Measurements from ENCODE around the gene CELF2.

Gene CELF2

DNA sequence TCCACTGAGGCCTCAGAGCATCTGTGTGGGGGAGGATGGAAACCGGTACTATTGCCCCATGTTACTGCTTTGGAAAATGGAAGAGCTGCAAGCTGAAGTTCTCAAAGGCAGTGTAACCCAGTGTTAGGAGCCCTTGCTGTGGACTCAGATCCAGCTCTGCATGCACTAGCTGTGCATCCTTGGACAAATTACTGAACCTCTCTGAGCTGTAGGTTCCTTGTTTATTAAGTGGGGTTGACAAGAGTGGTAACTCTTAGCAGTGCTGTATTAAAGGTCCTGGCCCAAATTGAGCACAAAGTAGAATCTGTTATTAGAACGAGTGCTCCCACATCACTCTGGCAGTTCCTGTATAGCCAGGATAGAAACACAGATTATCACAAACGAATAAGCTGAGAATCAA is 359.6 kb downstream of the CELF2 start:
- intact Hi-C loops (cut with DNase I; ENCODE audit: low total_unique reads) = no loop called here
- Histone ChIP-seq H3K27me3 (no peaks in the 10 kb centered on the region), H3K4me3 (no peak overlapping the region), H3K4me1 (no peaks in the 10 kb centered on the region), H3K9me3 (no peaks in the 10 kb centered on the region), H3K36me3 (no peaks in the 10 kb centered on the region), H3K27ac (no peak overlapping the region)
- no peak for DNase-seq
- TF ChIP-seq, protein P1, sequence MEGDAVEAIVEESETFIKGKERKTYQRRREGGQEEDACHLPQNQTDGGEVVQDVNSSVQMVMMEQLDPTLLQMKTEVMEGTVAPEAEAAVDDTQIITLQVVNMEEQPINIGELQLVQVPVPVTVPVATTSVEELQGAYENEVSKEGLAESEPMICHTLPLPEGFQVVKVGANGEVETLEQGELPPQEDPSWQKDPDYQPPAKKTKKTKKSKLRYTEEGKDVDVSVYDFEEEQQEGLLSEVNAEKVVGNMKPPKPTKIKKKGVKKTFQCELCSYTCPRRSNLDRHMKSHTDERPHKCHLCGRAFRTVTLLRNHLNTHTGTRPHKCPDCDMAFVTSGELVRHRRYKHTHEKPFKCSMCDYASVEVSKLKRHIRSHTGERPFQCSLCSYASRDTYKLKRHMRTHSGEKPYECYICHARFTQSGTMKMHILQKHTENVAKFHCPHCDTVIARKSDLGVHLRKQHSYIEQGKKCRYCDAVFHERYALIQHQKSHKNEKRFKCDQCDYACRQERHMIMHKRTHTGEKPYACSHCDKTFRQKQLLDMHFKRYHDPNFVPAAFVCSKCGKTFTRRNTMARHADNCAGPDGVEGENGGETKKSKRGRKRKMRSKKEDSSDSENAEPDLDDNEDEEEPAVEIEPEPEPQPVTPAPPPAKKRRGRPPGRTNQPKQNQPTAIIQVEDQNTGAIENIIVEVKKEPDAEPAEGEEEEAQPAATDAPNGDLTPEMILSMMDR (IDR thresholded peaks at IDR 0.05) = no peak

DNA sequence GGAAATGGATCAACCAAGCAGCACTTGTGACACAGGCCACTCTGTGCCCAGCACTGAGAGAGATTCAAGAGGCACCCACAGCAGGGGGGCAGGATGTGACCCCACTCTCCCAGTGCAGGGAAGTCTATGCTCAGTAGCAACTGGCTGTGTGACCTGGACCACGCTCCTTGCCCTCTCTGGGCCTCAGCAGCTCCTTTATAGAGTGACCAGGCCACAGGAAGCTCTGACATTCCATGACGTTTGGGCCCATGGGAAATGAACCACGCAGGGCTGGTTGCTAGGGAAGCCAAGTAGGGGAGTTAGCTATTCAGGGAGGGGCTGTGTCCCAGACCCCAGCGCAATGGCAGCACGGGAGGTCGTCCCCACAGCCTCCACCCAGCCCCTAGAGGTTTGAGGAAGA is 361.2 kb downstream of the CELF2 start:
- Histone ChIP-seq H3K36me3 (no peaks in the 10 kb centered on the region), H3K27ac (no peak overlapping the region), H3K9me3 (no peaks in the 10 kb centered on the region), H3K4me3 (no peak overlapping the region), H3K27me3 (no peaks in the 10 kb centered on the region), H3K4me1 (no peaks in the 10 kb centered on the region)
- TF ChIP-seq, protein P1 (IDR thresholded peaks at IDR 0.05) = no peak
- no peak for DNase-seq
- intact Hi-C loops (cut with DNase I; ENCODE audit: low total_unique reads) = no loop called here

DNA sequence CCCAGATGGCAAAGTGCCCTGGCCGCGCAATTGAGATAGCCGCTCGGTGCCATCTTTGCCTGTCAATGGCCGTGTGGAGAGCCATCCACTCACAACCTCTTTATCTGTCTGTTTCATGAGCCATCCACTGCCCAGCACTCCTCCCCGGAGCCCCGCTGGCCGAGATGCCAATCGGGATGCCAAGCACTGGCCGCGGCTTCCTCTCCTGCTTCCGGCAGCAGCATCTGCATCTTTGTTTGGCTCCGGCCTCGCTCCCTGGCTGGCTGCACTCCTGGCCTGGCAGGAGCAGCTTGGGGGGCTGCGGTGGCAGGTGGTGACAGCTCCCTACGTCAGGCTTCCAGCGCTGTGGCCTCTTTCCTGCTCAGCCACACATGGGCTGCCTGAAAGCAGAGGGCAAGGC is 362.1 kb downstream of the CELF2 start:
- Histone ChIP-seq H3K27me3 (no peaks in the 10 kb centered on the region), H3K9me3 (no peaks in the 10 kb centered on the region), H3K4me1 (no peaks in the 10 kb centered on the region), H3K27ac (no peak overlapping the region), H3K36me3 (no peaks in the 10 kb centered on the region), H3K4me3 (no peak overlapping the region)
- TF ChIP-seq, protein P1 (IDR thresholded peaks at IDR 0.05) = no peak
- intact Hi-C loops (cut with DNase I; ENCODE audit: low total_unique reads) = no loop called here
- DNase-seq = no peak

DNA sequence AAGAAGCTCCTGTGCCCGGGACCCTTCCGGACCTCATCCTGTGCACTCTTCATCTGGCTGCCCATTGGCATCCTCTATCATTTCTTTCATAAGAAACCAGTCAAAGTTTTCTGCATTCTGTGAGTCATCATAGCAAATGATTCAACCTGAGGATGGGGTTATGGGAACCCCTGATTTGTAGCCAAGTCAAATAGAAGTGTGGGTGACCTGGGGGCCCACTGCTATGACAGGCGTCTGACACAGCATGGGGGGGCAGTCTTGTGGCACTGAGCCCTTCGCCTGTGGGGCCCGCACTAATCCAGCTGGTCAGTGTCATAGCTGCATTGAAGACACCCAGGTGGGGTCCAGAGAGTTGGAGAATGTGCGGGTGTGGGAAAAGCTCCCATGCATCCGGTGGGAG is 363.4 kb downstream of the CELF2 start:
- TF ChIP-seq, protein P1 (IDR thresholded peaks at IDR 0.05) = no peak
- no peaks in the 10 kb centered on the region for H3K36me3 ChIP-seq
- no peak for DNase-seq
- H3K4me1 ChIP-seq = no peaks in the 10 kb centered on the region
- H3K27ac ChIP-seq = no peak overlapping the region
- no peak overlapping the region for H3K4me3 ChIP-seq
- no peaks in the 10 kb centered on the region for H3K27me3 ChIP-seq
- H3K9me3 ChIP-seq = no peaks in the 10 kb centered on the region
- intact Hi-C loops (cut with DNase I; ENCODE audit: low total_unique reads) = no loop called here

DNA sequence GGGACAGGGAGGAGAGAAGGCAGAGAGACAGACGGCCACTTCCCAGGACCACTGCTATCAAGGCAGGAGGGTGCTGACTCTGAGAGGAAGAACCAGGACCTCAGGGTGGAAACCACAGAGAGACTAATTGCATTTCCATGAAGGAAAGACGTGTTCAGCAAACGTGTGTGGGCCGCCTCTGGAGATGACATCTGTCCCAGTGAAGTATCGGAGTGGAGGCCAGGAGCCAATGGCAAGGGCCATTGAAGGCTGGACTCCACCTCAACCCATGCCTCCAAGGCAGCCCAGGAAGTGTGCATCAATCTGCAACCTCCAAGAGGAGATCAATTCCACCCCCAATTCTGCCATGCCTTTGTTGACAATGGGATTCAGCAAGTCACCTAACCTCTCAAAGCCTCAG is 363.8 kb downstream of the CELF2 start:
- H3K4me1 ChIP-seq = no peaks in the 10 kb centered on the region
- H3K27ac ChIP-seq = no peak overlapping the region
- TF ChIP-seq, protein P1 (IDR thresholded peaks at IDR 0.05) = no peak
- intact Hi-C loops (cut with DNase I; ENCODE audit: low total_unique reads) = no loop called here
- DNase-seq = no peak
- no peaks in the 10 kb centered on the region for H3K27me3 ChIP-seq
- H3K4me3 ChIP-seq = no peak overlapping the region
- H3K36me3 ChIP-seq = no peaks in the 10 kb centered on the region
- no peaks in the 10 kb centered on the region for H3K9me3 ChIP-seq

DNA sequence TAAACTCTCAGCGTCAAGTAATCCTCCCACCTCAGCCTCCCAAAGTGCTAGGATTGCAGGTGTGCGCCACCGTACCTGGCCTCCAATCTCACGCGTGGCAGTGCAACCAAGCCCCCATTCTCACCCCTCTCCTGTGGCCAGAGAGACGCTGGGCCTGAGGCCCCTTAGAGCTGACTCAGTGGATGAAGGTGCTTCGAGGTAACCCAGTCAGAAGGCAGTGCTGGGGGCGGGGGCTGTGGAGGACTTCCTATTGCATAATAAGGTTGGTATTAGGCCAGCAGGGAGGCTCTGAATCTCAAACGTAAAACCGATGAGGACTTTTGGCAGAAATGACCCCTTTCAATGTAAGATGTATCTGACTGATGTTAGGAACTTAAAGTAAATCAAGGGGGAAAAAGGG is 364.5 kb downstream of the CELF2 start:
- H3K4me1 ChIP-seq = no peaks in the 10 kb centered on the region
- no peaks in the 10 kb centered on the region for H3K9me3 ChIP-seq
- intact Hi-C loops (cut with DNase I; ENCODE audit: low total_unique reads) = no loop called here
- no peak overlapping the region for H3K27ac ChIP-seq
- no peaks in the 10 kb centered on the region for H3K36me3 ChIP-seq
- no peak for DNase-seq
- TF ChIP-seq, protein P1 (IDR thresholded peaks at IDR 0.05) = no peak
- H3K4me3 ChIP-seq = no peak overlapping the region
- no peaks in the 10 kb centered on the region for H3K27me3 ChIP-seq
